ENCODE measurements around the gene DNAJC4. TPM values are rescaled to one million over a fixed set of nuclear protein-coding genes. Genes with fewer than 3 reads are reported as not detected.

DNAJC4 gene
- total and polyA plus RNA-seq, 12 donors, result 19.9 to 220 (median 66.8) TPM

- Histone ChIP-seq H3K27ac (peak overlapping the region in 2 of 5 donors; percentile 86 to 92), H3K9me3 (replicated peaks in 1 of 3) (no peaks in the 10 kb centered on the region), H3K4me1 (replicated peaks in 1 of 2) (peaks cover 11 to 30% of the 10 kb centered on the region in 2 donors), H3K36me3 (replicated peaks in 1 of 2) (peaks cover 0 to 12% of the 10 kb centered on the region in 2 donors), H3K4me3 (no peak overlapping the region), H3K27me3 (no peaks in the 10 kb centered on the region)
- TF ChIP-seq CTCF (IDR thresholded peaks at IDR 0.05), result no peak
- no peak for TF ChIP-seq POLR2A (IDR thresholded peaks at IDR 0.05)
- WGBS, 4 donors, result 78 to 91% (median 85%) methylated on average over 8 to 17 of the region's 17 CpGs
- peak in 4 of 7 donors; percentile 21 to 40 (median 32) for DNase-seq
- intact Hi-C loops (cut with DNase I), result no loop called here
Measured at GRCh38 chr11:64224151-64224890, 6.0 kb upstream of the DNAJC4 start.

- no peaks in the 10 kb centered on the region for H3K27me3 ChIP-seq
- intact Hi-C loops (cut with DNase I), result no loop called here
- whole genome bisulfite sequencing, 4 donors, result 51 to 77% (median 55%) methylated on average over 13 to 22 of the region's 22 CpGs
- H3K9me3 ChIP-seq (replicated peaks in 1 of 3), result no peaks in the 10 kb centered on the region
- peaks cover 0 to 12% of the 10 kb centered on the region in 2 donors for H3K36me3 ChIP-seq (replicated peaks in 1 of 2)
- peaks cover 11 to 37% of the 10 kb centered on the region in 2 donors for H3K4me1 ChIP-seq (replicated peaks in 1 of 2)
- H3K27ac ChIP-seq, result peak overlapping the region in 4 of 5 donors; percentile 71 to 92 (median 84)
- peak overlapping the region in 2 of 4 donors; percentile 69 to 84 for H3K4me3 ChIP-seq
- TF ChIP-seq POLR2A (IDR thresholded peaks at IDR 0.05), result no peak
- TF ChIP-seq CTCF (IDR thresholded peaks at IDR 0.05), result no peak
- peak in 4 of 7 donors; percentile 35 to 53 (median 46) for DNase-seq
Measured at GRCh38 chr11:64224891-64225607, 5.3 kb upstream of the DNAJC4 start.

- DNase-seq, result peak; percentile 86 to 94 (median 90)
- whole genome bisulfite sequencing, 4 donors, result 0 to 1% (median 0%) methylated on average over 11 to 54 of the region's 54 CpGs
- intact Hi-C loops (cut with DNase I), result no loop called here
- Histone ChIP-seq H3K9me3 (replicated peaks in 1 of 3) (no peaks in the 10 kb centered on the region), H3K36me3 (replicated peaks in 1 of 2) (peaks cover 0 to 12% of the 10 kb centered on the region in 2 donors), H3K27me3 (no peaks in the 10 kb centered on the region), H3K4me3 (peak within 1 kb of the TSS; percentile 69 to 84 (median 74)), H3K27ac (peak within 1 kb of the TSS; percentile 66 to 92 (median 83)), H3K4me1 (replicated peaks in 1 of 2) (peaks cover 14 to 37% of the 10 kb centered on the region in 2 donors)
- TF ChIP-seq CTCF (IDR thresholded peaks at IDR 0.05), result peak in 1 of 6 experiments; percentile 18
- peak; percentile 44 to 71 for TF ChIP-seq POLR2A (IDR thresholded peaks at IDR 0.05)
Measured at GRCh38 chr11:64225608-64226506, 4.5 kb upstream of the DNAJC4 start, which contains the start of the genes NUDT22 and TRPT1. NUDT22 (plus strand) TSS chr11:64226274; CDS start chr11:64226653, 379 bp downstream. TRPT1 (minus strand) TSS chr11:64226186; CDS start chr11:64225860, 326 bp downstream.

Data from adrenal gland (tissue), 12 donors.